GM12872 (cell line): ENCODE results near the gene CFAP210.

Experiments used
- TF ChIP-seq, protein P1 (sequence below): IDR thresholded peaks from 3 replicates; pipeline ENCODE4 v1.5.1; 2011; ENCODE audit warnings: low read depth, mild to moderate bottlenecking, low read length, moderate library complexity; ENCODE audit not compliant: insufficient read depth

Gene CFAP210

DNA sequence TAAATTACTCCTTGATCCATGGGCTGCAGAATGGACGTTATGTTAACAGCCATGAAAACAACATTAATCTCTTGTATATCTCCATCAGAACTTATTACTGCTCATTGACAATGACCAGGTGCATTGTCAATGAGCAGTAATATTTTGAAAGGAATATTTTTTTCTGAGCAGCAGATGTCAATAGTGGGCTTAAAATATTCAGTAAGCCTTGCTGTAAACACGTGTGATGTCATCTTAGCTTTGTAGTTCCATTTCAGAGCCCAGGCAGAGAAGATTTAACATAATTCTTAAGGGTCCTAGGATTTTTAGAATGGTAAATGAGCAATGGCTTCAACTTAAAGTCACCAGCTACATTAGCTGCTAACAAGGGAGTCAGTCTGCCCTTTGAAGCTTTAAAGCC lies 26.6 kb downstream of the CFAP210 start:
- TF ChIP-seq, protein P1, sequence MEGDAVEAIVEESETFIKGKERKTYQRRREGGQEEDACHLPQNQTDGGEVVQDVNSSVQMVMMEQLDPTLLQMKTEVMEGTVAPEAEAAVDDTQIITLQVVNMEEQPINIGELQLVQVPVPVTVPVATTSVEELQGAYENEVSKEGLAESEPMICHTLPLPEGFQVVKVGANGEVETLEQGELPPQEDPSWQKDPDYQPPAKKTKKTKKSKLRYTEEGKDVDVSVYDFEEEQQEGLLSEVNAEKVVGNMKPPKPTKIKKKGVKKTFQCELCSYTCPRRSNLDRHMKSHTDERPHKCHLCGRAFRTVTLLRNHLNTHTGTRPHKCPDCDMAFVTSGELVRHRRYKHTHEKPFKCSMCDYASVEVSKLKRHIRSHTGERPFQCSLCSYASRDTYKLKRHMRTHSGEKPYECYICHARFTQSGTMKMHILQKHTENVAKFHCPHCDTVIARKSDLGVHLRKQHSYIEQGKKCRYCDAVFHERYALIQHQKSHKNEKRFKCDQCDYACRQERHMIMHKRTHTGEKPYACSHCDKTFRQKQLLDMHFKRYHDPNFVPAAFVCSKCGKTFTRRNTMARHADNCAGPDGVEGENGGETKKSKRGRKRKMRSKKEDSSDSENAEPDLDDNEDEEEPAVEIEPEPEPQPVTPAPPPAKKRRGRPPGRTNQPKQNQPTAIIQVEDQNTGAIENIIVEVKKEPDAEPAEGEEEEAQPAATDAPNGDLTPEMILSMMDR, result no peak

DNA sequence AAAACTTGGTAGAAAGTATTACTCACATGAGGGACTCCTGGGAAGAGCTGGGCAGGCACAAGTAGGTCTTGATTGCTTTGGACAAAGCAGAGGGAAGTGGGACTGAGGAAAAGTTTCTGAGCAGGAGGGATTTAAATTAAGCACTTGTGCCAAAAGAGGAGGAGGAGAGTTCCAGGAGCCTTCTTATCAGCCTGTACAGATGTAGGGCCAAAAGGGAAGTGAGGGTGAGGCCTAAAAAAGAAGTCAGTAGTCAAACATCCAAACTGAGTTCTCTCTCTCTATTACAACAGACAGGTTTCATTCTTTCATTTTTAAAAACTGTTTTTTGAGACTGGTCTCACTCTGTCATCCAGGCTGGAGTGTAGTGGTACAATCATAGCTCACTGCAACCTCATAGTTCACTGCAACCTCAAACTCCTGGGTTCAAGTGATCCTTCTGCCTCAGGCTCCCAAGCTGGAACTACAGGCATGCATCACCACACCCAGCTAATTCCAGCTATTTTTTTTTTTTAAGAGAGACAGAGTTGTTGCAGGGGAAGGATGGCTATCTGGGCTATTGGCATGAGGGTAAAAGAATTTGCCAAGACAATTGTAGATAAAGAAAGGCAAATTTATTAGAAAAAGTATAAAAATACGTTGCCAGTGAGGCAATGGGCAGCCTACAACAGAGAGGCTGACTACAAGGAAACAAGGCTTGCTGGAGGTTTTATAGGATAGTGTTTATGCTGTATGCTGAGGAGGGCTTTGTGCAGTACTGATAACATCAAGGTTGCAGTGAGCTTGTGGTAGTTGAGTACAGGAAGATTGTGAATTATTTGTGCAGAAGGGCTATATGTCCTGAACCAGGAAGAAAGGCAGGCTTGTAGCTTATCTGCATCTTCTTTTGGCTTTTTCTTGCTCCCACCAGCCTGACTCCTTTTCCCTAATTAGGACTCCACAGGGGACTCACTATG lies 29.0 kb downstream of the CFAP210 start:
- TF ChIP-seq, protein P1, result no peak

DNA sequence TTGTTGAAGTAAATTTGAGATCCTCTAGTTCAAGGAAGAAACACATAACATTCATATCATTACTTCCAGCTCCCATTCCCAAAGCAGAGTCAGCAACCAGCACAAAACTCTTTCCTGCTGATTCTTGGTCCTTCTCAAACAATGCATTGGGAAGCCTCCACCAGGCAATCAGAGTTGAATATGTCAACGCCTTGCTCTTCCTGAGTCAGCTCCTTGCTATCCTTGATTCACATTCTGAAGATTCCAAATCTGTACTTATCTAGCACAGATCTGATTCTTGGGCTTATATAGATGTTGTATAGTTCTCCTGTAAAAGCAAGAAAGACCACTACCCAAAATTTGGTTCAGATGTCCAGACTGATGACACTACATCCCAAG lies 29.6 kb downstream of the CFAP210 start:
- TF ChIP-seq, protein P1, result no peak

DNA sequence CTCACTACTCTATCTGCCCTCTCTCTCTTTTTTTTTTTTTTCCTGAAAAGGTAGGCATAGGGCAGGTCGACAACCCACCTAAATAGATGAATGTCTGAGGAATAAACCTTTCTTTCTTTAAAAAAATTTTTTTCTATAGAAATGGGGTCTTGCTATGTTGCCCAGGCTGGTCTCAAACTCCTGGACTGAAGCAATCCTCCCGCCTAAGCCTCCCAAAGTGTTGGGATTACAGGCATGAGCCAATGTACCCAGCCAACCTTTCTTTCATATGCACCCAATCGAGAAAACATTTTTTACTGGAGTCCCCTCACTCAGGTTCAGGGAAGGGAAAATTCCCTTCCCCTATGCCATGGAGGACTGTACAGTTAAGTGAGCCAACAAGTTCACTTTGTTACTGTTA lies 31.0 kb downstream of the CFAP210 start:
- TF ChIP-seq, protein P1, result no peak

DNA sequence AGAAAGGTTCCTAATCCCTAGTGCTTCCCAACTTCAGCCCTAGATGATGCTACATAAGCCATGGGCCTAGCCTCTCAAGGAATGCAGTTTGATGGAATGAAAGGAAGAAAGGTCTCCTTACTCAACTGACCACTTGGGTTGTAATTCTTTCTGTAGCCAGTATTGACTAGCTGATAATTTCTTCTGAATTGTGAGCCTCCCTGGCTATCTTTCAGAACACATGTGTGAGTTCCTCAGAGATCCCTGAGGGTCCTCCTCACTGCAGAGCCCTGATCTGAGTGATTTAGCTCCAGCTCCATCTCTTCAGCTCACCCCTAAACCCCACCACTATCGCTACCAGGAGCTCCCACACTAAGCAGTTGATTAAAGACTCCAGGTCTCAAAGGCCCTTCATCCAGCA lies 31.5 kb downstream of the CFAP210 start:
- TF ChIP-seq, protein P1, result no peak

DNA sequence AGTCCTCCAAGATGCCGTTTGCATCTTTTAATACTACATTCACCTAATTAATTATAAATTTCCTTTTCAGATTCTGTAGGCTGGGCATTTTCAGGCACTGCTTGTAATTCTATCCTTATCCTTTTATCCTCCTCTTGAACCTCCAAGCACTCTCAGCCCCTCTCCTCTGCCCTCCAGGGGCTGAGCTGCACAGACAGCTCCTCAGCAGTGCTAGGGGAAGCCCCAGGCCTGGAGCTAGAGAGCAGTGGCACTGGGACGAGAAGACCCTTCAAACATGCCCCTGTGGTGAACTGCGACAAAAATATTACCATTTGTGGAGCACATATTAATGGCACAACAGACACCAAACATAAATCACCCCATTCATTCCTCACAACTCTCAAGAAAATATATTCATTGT lies 32.9 kb downstream of the CFAP210 start:
- TF ChIP-seq, protein P1, result no peak

DNA sequence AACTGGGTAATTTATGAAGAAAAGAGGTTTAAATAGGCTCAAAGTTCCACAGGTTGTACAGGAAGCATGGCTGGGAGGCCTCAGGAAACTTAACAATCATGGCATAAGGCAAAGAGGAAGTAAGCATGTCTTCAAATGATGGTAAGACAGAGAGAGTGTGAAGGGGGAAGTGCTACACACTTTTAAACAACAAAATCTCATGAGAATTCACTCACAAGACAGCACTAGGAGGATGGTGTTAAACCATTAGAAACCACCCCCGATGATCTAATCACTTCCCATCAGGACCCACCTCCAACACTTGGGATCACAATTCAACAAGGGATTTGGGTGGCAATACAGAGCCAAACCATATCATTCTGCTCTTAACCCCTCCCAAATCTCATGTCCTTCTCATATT lies 34.9 kb downstream of the CFAP210 start:
- TF ChIP-seq, protein P1, result no peak
